Left renal cortex interstitium (tissue), 4 donors: ENCODE data around the gene ADAP1. TPM values are rescaled to one million over a fixed set of nuclear protein-coding genes. Genes with fewer than 3 reads are reported as not detected.

Experiments used
- DNase-seq, 4 donors: peaks; one replicate each; pipeline ENCODE4 v3.0.0-alpha.2; 2013; ENCODE audit warnings: low read depth in 4 of 4, low spot score in 2 of 4, missing footprints in 1 of 4
- polyA plus RNA-seq, 4 donors: library from polyadenylated mRNA; unstranded; fragments of 120-200 nt; gene quantifications; one replicate each; pipeline ENCODE4 v1.2.1, GENCODE V29; 2013; ENCODE audit not compliant: insufficient read length in 4 of 4

Gene ADAP1
- polyA plus RNA-seq, 4 donors = 11.5 to 22.3 (median 18.5) TPM

- DNase-seq = no peak
Observed at GRCh38 chr7:897771-898376, 56.6 kb downstream of the ADAP1 start.

- no peak for DNase-seq
Observed at GRCh38 chr7:897086-897485, 57.4 kb downstream of the ADAP1 start.

GRCh38 chr7:896346-897075 is 58.0 kb downstream of the ADAP1 start:
- no peak for DNase-seq

- no peak for DNase-seq
Observed at GRCh38 chr7:895451-896052, 58.9 kb downstream of the ADAP1 start.

GRCh38 chr7:894927-895450 is 59.5 kb downstream of the ADAP1 start:
- no peak for DNase-seq

- DNase-seq = no peak
Observed at GRCh38 chr7:894164-894867, 60.2 kb downstream of the ADAP1 start.

- DNase-seq = no peak
Observed at GRCh38 chr7:893686-894085, 60.8 kb downstream of the ADAP1 start.

GRCh38 chr7:892648-893593 is 61.6 kb downstream of the ADAP1 start:
- no peak for DNase-seq

GRCh38 chr7:891805-892204 is 62.7 kb downstream of the ADAP1 start:
- DNase-seq = no peak

- no peak for DNase-seq
Observed at GRCh38 chr7:891291-891690, 63.2 kb downstream of the ADAP1 start.

- no peak for DNase-seq
Observed at GRCh38 chr7:890868-891267, 63.6 kb downstream of the ADAP1 start.

- no peak for DNase-seq
Observed at GRCh38 chr7:889391-889790, 65.1 kb downstream of the ADAP1 start.

GRCh38 chr7:889025-889390 is 65.5 kb downstream of the ADAP1 start:
- no peak for DNase-seq

GRCh38 chr7:888081-889024 is 66.1 kb downstream of the ADAP1 start:
- DNase-seq = no peak

- no peak for DNase-seq
Observed at GRCh38 chr7:887488-887820, 67.0 kb downstream of the ADAP1 start.

- no peak for DNase-seq
Observed at GRCh38 chr7:886626-887487, 67.6 kb downstream of the ADAP1 start.

- DNase-seq = no peak
Observed at GRCh38 chr7:885893-886625, 68.4 kb downstream of the ADAP1 start.
